ENCODE measurements around the gene MR1. TPM values are rescaled to one million over a fixed set of nuclear protein-coding genes. Genes with fewer than 3 reads are reported as not detected.
A peak's percentile ranks its signal among the peaks of the same experiment; 100 is the strongest.

MR1 gene
- total RNA-seq, 1 donor from 2014 or later: 4.8 TPM

DNA sequence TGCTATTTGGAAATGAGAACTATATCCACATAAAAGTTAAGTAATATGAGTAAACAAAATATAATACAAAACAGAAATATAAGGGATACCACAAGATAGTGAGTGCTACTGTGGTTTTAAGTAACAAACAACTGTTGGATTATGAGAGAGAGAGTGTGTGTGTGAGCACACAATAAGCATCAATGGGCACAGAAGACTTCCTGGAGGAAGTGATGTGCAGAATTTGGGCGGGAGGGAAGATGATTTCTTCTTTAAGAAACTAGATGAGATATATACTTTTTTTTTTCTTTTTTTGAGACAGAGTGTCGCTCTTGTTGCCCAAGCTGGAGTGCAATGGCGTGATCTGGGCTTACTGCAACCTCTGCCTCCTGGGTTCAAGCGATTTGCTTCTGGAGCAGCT lies 46.8 kb downstream of the MR1 start:
- intact Hi-C loops (cut with micrococcal nuclease): loop anchor here (5.0 kb wide), 2 partner anchors 38 to 62 kb away; no protein-coding TSS in a partner anchor

DNA sequence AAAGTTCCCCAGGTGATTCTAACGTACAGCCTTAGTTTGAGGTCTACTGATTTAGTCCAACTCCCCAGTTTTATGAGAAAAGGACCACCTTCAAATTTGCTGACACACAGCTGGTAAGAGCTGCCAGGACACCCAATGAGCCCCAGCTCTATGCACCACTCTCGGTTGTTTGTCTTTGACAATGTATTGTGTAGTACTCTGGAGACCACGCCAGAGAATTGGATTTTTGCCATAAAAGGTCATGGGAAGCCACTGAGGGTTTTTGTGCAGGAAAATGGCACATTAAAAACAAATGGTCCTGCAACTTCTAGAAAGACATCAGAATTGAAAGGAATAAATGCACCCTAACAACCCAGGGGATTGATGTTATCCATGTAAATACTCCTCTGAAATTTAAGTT lies 47.6 kb downstream of the MR1 start:
- Histone ChIP-seq H3K36me3 (no peaks in the 10 kb centered on the region), H3K4me3 (no peak overlapping the region), H3K4me1 (peaks cover 19% of the 10 kb centered on the region), H3K9me3 (replicated peaks) (no peaks in the 10 kb centered on the region), H3K27me3 (ENCODE audit: low read depth) (no peaks in the 10 kb centered on the region), H3K27ac (replicated peaks) (no peak overlapping the region)
- no peak for DNase-seq
- TF ChIP-seq, protein P1, sequence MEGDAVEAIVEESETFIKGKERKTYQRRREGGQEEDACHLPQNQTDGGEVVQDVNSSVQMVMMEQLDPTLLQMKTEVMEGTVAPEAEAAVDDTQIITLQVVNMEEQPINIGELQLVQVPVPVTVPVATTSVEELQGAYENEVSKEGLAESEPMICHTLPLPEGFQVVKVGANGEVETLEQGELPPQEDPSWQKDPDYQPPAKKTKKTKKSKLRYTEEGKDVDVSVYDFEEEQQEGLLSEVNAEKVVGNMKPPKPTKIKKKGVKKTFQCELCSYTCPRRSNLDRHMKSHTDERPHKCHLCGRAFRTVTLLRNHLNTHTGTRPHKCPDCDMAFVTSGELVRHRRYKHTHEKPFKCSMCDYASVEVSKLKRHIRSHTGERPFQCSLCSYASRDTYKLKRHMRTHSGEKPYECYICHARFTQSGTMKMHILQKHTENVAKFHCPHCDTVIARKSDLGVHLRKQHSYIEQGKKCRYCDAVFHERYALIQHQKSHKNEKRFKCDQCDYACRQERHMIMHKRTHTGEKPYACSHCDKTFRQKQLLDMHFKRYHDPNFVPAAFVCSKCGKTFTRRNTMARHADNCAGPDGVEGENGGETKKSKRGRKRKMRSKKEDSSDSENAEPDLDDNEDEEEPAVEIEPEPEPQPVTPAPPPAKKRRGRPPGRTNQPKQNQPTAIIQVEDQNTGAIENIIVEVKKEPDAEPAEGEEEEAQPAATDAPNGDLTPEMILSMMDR (IDR thresholded peaks at IDR 0.05; ENCODE audit: borderline replicate concordance): no peak
- intact Hi-C loops (cut with micrococcal nuclease): loop anchor here (5.0 kb wide), 2 partner anchors 39 to 61 kb away; no protein-coding TSS in a partner anchor

More for the DNA sequence above, 46.8 kb downstream of the MR1 start:
- no peak overlapping the region for H3K27ac ChIP-seq (replicated peaks)
- H3K27me3 ChIP-seq (ENCODE audit: low read depth): no peaks in the 10 kb centered on the region
- no peaks in the 10 kb centered on the region for H3K9me3 ChIP-seq (replicated peaks)
- H3K4me3 ChIP-seq: no peak overlapping the region
- H3K36me3 ChIP-seq: no peaks in the 10 kb centered on the region
- H3K4me1 ChIP-seq: peaks cover 19% of the 10 kb centered on the region
- TF ChIP-seq, protein P1 (IDR thresholded peaks at IDR 0.05; ENCODE audit: borderline replicate concordance): no peak
- DNase-seq: no peak

DNA sequence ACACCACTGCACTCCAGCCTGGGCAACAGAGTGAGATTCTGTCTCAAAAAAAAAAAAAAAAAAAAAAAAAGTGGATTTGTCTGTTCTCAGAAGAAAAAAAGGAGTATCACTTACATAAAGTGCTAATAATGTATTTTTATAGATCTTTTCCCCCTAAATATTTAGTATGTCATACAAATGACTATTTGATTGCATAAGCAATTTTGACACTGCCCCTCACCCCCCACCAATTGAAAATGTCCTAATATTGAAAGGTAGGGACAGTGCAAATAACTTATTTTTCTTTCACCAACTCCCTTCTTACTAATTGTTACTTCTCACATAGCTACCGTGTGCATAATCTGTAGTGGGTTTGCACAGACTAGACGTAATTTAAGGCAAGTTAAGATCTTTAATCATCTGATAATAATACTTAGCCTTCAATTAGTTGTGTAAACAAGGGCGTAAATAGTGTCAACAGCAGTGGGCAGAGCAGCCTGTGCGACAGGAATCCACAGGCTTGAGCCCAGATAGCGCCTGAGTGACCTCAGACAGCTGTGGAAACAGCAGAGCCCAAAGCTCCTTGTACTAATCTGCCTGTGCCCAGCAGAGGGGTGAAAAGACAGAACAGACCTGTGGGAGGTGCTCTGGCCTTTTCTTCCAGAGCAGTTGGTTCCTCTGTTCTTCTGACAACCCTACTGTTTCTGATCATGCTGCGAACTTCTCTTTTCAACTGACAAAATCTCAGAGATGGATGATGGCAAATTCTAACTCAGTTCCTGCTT lies 50.2 kb downstream of the MR1 start:
- no peak overlapping the region for H3K4me3 ChIP-seq
- no peaks in the 10 kb centered on the region for H3K9me3 ChIP-seq (replicated peaks)
- TF ChIP-seq, protein P1 (IDR thresholded peaks at IDR 0.05; ENCODE audit: borderline replicate concordance): peak; percentile 70
- no peak for DNase-seq
- peaks cover 16% of the 10 kb centered on the region for H3K4me1 ChIP-seq
- no peaks in the 10 kb centered on the region for H3K36me3 ChIP-seq
- no peak overlapping the region for H3K27ac ChIP-seq (replicated peaks)
- no peaks in the 10 kb centered on the region for H3K27me3 ChIP-seq (ENCODE audit: low read depth)
- intact Hi-C loops (cut with micrococcal nuclease): loop anchor here (5.0 kb wide), 2 partner anchors 42 to 58 kb away; no protein-coding TSS in a partner anchor

DNA sequence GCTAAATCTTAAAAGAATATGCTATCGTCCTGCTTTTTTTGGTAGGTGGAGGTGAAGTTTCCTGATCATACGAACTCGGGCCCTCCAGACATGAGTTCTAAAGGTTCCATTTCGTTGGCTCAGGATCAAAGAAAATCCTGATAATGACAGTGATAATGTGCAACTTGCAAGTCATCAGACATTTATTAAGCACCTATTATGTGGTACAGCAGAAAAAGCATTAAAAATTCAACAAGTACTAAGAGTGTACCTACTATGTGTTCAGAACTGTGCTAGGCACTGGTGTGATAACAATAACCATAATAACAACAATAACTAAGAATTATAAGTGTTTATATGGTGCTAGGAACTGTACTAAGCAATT lies 50.8 kb downstream of the MR1 start:
- Histone ChIP-seq H3K4me3 (no peak overlapping the region), H3K27me3 (ENCODE audit: low read depth) (no peaks in the 10 kb centered on the region), H3K4me1 (peaks cover 20% of the 10 kb centered on the region), H3K36me3 (no peaks in the 10 kb centered on the region), H3K27ac (replicated peaks) (no peak overlapping the region), H3K9me3 (replicated peaks) (no peaks in the 10 kb centered on the region)
- intact Hi-C loops (cut with micrococcal nuclease): loop anchor here (5.0 kb wide), 2 partner anchors 42 to 58 kb away; no protein-coding TSS in a partner anchor
- no peak for DNase-seq
- TF ChIP-seq, protein P1 (IDR thresholded peaks at IDR 0.05; ENCODE audit: borderline replicate concordance): no peak

DNA sequence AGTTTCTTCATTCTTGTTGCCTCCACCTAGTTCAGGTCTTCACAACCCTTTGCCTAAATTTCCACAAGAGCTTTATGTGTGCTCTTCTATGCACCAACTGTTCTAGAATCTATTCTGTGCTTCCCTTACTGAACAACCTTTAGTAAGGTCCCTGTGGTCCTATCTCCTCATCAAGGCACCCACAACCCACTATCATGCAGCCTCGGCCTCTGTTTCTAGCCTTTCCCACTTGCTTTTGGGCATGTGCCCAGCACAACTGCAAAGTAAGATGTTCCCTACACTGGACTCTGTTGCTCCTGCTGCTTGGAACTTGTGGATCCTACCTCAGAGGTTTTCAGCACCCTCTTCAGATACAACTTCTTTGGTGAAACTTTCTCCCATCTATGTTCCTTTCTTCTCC lies 52.3 kb downstream of the MR1 start:
- DNase-seq: no peak
- Histone ChIP-seq H3K9me3 (replicated peaks) (no peaks in the 10 kb centered on the region), H3K4me3 (no peak overlapping the region), H3K27me3 (ENCODE audit: low read depth) (no peaks in the 10 kb centered on the region), H3K36me3 (no peaks in the 10 kb centered on the region), H3K4me1 (peaks cover 35% of the 10 kb centered on the region), H3K27ac (replicated peaks) (no peak overlapping the region)
- TF ChIP-seq, protein P1 (IDR thresholded peaks at IDR 0.05; ENCODE audit: borderline replicate concordance): no peak
- intact Hi-C loops (cut with micrococcal nuclease): no loop called here

Measured in left ventricle myocardium inferior (tissue), 1 donor.